NT2/D1 (cell line): ENCODE results near the gene NHSL1.

Experiments
- SUZ12 ChIP-seq: IDR thresholded peaks from 2 replicates; pipeline ENCODE4 v1.6.1; 2011; ENCODE audit not compliant: insufficient read length, insufficient read depth; ENCODE audit errors: extremely low read depth
- YY1 ChIP-seq: IDR thresholded peaks from 2 replicates; pipeline ENCODE4 v1.6.1; 2011; ENCODE audit not compliant: insufficient read length, insufficient read depth
- ZNF274 ChIP-seq: IDR thresholded peaks from 2 replicates; pipeline ENCODE4 v1.6.1; 2011; ENCODE audit warnings: mild to moderate bottlenecking, low read depth, low read length

GRCh38 chr6:138440296-138440695 lies 59.0 kb downstream of the NHSL1 start:
- no peak for TF ChIP-seq SUZ12
- no peak for TF ChIP-seq YY1
- no peak for TF ChIP-seq ZNF274
